Activated CD8-positive, alpha-beta T cell treated with anti-CD3 and anti-CD28 coated beads for 36 hours (primary cell): Measurements from ENCODE around the gene CACNB2. TPM values are rescaled to one million over a fixed set of nuclear protein-coding genes. Genes with fewer than 3 reads are reported as not detected.

ENCODE experiments used
- ATAC-seq: fragments of 200-7000 bp; cut with Tn5 transposase; one replicate; pipeline ENCODE4 v1.10.0; 2021; ENCODE audit warnings: mild to moderate bottlenecking, moderate library complexity
- CTCF ChIA-PET: fragments of 350-600 bp; sonication (Branson Sonifier 250); formaldehyde crosslinking; loops from one replicate; lab custom pipeline; 2021; ENCODE audit warnings: antibody characterized with exemption; lab: Charles Lee
- POLR2A ChIA-PET: fragments of 350-600 bp; sonication (Branson Sonifier 250); formaldehyde crosslinking; loops from one replicate; lab custom pipeline; 2021; ENCODE audit warnings: antibody characterized with exemption; lab: Charles Lee
- DNase-seq: peaks from one replicate; pipeline ENCODE4 v3.0.0-alpha.2; 2020
- H3K27ac Mint-ChIP-seq: one replicate; pipeline ENCODE4 v1.8.0; 2021; ENCODE audit warnings: mild to moderate bottlenecking, mixed read lengths
- H3K27me3 Mint-ChIP-seq: one replicate; pipeline ENCODE4 v1.8.0; 2021; ENCODE audit warnings: mixed read lengths
- H3K36me3 Mint-ChIP-seq: one replicate; pipeline ENCODE4 v1.8.0; 2021; ENCODE audit warnings: low read depth, mixed read lengths
- H3K4me1 Mint-ChIP-seq: one replicate; pipeline ENCODE4 v1.8.0; 2021; ENCODE audit warnings: low read depth, mixed read lengths
- H3K4me3 Mint-ChIP-seq: one replicate; pipeline ENCODE4 v1.8.0; 2021; ENCODE audit warnings: mild to moderate bottlenecking, moderate library complexity, mixed read lengths
- H3K9me3 Mint-ChIP-seq: one replicate; pipeline ENCODE4 v1.8.0; 2021; ENCODE audit warnings: mixed read lengths
- CTCF ChIP-seq: fragments of 200-600 bp; IDR thresholded peaks from one replicate; pipeline ENCODE4 v1.8.0; 2022; ENCODE audit warnings: antibody characterized with exemption, mild to moderate bottlenecking
- intact Hi-C: fragments of 100-400 bp; cut with micrococcal nuclease; formaldehyde crosslinking; loops from one replicate; pipeline ENCODE4 v1.10.0; 2022
- total RNA-seq, 2 experiments: library from RNA; stranded (reverse); gene quantifications; one replicate each; pipeline ENCODE4 v1.2.3, GENCODE V29; 2021

Gene CACNB2
- total RNA-seq, 2 experiments from 2014 or later, result not detected

- Mint-ChIP-seq H3K9me3 (no peaks in the 10 kb centered on the region), H3K36me3 (no peaks in the 10 kb centered on the region), H3K4me3 (no peak overlapping the region), H3K27ac (no peak overlapping the region), H3K4me1 (no peaks in the 10 kb centered on the region), H3K27me3 (peaks cover 3% of the 10 kb centered on the region)
- POLR2A ChIA-PET, result no interaction called here
- no peak for TF ChIP-seq CTCF
- CTCF ChIA-PET, result no interaction called here
- no peak for DNase-seq
- intact Hi-C loops, result no loop called here
- ATAC-seq, result no peak
Measured at GRCh38 chr10:18505456-18506118, 365.4 kb downstream of the CACNB2 start.

- CTCF ChIA-PET, result no interaction called here
- Mint-ChIP-seq H3K27ac (no peak overlapping the region), H3K4me3 (no peak overlapping the region), H3K9me3 (peaks cover 7% of the 10 kb centered on the region), H3K4me1 (no peaks in the 10 kb centered on the region), H3K36me3 (peaks cover 13% of the 10 kb centered on the region), H3K27me3 (peaks cover 3% of the 10 kb centered on the region)
- DNase-seq (no peak), ATAC-seq (no peak)
- intact Hi-C loops, result no loop called here
- POLR2A ChIA-PET, result no interaction called here
- TF ChIP-seq CTCF, result no peak
Measured at GRCh38 chr10:18508587-18508986, 368.4 kb downstream of the CACNB2 start.

- Mint-ChIP-seq H3K27ac (no peak overlapping the region), H3K36me3 (peaks cover 13% of the 10 kb centered on the region), H3K9me3 (peaks cover 11% of the 10 kb centered on the region), H3K4me1 (no peaks in the 10 kb centered on the region), H3K27me3 (no peaks in the 10 kb centered on the region), H3K4me3 (no peak overlapping the region)
- intact Hi-C loops, result no loop called here
- ATAC-seq, result no peak
- no peak for TF ChIP-seq CTCF
- POLR2A ChIA-PET, result interaction anchor here (0.7 kb wide), 1 partner anchor 75 kb away, joined by 3 read pairs; no protein-coding TSS in a partner anchor
- CTCF ChIA-PET, result no interaction called here
- no peak for DNase-seq
Measured at GRCh38 chr10:18514537-18514936, 374.3 kb downstream of the CACNB2 start.

- Mint-ChIP-seq H3K27me3 (no peaks in the 10 kb centered on the region), H3K4me1 (no peaks in the 10 kb centered on the region), H3K4me3 (no peak overlapping the region), H3K9me3 (peaks cover 16% of the 10 kb centered on the region), H3K36me3 (peaks cover 12% of the 10 kb centered on the region), H3K27ac (no peak overlapping the region)
- ChIA-PET POLR2A (no interaction called here), CTCF (interaction anchor here (0.6 kb wide), 1 partner anchor 19 kb away, joined by 4 read pairs; no protein-coding TSS in a partner anchor)
- intact Hi-C loops, result no loop called here
- no peak for TF ChIP-seq CTCF
- ATAC-seq, result no peak
- DNase-seq, result no peak
Measured at GRCh38 chr10:18516851-18517250, 376.6 kb downstream of the CACNB2 start.

GRCh38 chr10:18523025-18523424 lies 382.8 kb downstream of the CACNB2 start:
- Mint-ChIP-seq H3K9me3 (peaks cover 6% of the 10 kb centered on the region), H3K27me3 (no peaks in the 10 kb centered on the region), H3K4me1 (no peaks in the 10 kb centered on the region), H3K36me3 (no peaks in the 10 kb centered on the region), H3K27ac (no peak overlapping the region), H3K4me3 (no peak overlapping the region)
- TF ChIP-seq CTCF, result no peak
- ChIA-PET POLR2A (no interaction called here), CTCF (no interaction called here)
- ATAC-seq (no peak), DNase-seq (no peak)
- intact Hi-C loops, result no loop called here
